ENCODE results near the gene NFATC3.

DNA sequence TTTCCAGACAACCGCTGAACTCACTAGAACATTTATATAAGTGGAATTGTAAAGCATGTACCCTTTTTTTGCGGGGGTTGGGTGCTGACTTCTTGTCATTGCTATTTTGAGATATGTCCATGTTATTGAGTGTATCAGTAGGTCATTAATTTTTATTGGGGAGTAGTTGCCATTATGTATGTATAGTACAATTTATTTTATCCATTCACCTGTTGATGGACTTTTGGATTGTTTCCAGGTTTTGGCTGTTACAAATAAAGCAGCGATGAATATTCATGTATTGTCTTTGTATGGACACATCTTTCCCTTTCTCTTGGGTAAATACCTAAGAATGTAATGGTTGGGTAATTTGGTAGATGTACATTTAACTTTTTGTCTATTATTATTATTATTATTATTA is 12.7 kb downstream of the NFATC3 start:
- TF ChIP-seq, protein P1, sequence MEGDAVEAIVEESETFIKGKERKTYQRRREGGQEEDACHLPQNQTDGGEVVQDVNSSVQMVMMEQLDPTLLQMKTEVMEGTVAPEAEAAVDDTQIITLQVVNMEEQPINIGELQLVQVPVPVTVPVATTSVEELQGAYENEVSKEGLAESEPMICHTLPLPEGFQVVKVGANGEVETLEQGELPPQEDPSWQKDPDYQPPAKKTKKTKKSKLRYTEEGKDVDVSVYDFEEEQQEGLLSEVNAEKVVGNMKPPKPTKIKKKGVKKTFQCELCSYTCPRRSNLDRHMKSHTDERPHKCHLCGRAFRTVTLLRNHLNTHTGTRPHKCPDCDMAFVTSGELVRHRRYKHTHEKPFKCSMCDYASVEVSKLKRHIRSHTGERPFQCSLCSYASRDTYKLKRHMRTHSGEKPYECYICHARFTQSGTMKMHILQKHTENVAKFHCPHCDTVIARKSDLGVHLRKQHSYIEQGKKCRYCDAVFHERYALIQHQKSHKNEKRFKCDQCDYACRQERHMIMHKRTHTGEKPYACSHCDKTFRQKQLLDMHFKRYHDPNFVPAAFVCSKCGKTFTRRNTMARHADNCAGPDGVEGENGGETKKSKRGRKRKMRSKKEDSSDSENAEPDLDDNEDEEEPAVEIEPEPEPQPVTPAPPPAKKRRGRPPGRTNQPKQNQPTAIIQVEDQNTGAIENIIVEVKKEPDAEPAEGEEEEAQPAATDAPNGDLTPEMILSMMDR (conservative IDR thresholded peaks at IDR 0.05; ENCODE audit: low read depth, low read length): no peak
- no peak for TF ChIP-seq EZH2 (IDR thresholded peaks at IDR 0.05; ENCODE audit: low read length, unreplicated experiment)

Data from PC-3 (cell line).